Left forelimb (tissue), 1 donor: ENCODE results near the gene BOD1L1.
A peak's percentile ranks its signal among the peaks of the same experiment; 100 is the strongest.

ENCODE experiments used
- DNase-seq: peaks from one replicate; pipeline ENCODE4 v3.0.0-alpha.2; 2018; ENCODE audit warnings: low spot score

The BOD1L1 gene

DNA sequence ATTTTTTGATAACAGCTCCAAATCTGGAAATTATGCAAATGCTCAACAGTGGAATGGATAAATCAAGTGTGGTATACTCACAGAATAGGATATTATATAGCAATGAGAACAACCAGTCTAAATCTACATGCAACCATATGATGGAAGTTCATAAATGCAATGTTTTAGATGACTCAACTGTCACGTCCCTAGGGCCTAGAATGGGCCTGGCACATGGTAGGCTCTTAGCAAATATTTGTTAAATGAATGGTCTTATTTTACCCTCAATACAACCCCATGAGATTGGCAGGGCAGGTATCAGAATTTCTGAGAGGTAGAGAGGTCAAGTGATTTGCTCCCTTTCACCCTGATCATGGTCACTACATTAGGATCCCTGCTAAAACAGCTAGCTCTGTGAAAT lies 68.6 kb downstream of the BOD1L1 start:
- DNase-seq = no peak

DNA sequence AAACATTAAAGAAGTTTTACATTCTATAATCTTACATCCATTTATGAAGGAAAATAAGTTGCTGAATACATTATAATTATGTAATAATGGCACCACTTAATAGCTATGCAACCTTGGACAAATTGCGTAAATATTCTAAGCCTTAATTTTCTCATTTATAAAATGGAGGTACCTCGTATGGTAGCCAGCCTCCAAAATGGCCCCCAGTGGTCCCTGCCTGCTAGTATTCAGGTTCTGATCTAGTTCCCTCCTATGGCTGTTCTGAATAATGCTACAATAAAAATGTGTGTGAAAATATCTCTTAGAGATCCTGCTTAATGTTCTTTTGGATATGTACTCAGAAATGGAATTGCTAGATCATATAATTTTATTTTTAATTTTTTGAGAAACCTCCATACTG lies 72.2 kb downstream of the BOD1L1 start:
- no peak for DNase-seq

DNA sequence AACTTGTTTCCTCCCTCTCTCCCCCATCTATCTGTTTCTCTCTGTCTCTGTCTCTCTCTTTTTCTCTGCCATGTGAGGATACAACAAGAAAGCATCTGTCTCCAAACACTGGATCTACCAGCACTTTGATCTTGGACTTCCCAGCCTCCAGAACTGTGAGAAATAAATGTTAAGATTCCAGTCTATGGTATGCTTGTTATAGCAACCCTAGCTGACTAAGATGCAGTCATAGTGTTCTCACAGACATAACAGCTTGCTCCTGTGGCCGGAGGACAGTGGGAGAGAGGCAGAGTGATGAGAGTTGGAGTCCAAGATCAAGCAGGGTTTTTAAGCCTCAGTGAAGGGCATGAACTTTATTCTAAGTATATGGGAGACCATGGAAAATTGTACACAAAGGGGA lies 74.4 kb downstream of the BOD1L1 start:
- DNase-seq = no peak

DNA sequence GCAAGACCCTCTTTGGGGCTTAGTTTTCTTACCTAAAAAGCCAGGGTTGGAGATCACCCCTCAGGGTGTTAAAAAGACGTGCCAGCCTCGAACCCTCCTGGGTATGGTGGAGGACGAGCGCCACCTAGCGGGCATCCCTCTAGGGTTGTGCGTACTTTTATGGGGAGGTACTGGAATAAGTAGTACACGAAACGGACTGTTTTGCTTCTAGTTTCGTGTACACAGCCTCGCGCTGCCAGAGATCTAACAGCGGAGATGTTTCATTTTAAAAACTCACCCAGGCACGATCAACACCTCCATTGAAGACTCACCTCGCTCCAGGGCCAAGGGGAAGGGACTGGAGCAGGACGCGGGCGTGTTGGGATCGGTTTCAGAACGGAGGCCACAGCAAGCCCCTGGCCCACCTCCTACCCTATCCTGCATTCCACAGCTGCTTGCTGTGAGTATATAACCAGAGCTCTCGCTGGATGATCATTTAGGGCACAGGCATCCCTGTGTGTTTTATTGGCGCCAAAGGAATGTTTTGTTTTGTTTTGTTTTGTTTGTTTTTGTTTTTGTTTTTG lies 78.5 kb downstream of the BOD1L1 start:
- peak; percentile 85 for DNase-seq

DNA sequence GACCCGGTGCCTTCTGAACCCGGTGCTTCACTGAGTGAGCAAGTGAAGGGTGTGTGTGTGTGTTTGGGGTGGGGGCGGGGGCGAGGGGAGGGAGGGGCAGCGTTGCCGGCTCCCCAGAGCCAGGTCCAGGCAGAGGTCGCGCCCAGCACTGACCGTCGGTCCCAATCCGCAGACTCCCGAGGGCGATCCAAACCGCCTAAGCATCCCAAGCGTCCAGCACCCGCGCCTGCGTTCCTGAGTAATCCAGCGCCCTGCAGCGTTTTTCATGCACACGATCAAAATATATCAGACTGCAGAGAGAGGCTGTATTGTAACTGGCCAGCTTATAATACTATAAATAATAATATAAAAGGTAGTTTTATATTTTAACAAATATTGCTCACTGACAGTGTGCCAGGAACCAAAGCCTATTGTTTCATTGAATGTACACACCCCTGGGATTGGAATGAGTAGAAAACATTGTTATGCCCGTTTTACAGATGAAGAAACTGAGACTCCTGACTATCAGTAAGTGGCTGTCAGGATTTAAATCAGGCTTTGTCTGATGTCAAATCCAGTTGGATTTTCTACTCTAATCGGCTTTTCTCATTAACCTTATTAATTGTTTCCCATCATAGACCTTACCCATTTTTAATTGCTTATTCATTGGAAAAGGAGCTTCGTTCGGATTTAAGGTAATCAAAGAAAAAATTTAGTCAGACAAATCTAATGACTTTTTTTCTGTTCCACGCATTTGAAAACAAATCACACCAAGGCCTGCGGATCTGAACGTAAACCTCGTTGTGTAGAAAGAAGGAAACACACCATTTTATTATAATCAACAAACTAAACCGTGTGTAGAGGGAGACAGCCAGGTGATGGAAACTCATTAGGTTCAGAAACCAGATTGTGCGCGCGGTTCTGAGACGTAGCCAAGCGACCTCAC lies 79.2 kb downstream of the BOD1L1 start:
- DNase-seq = no peak

DNA sequence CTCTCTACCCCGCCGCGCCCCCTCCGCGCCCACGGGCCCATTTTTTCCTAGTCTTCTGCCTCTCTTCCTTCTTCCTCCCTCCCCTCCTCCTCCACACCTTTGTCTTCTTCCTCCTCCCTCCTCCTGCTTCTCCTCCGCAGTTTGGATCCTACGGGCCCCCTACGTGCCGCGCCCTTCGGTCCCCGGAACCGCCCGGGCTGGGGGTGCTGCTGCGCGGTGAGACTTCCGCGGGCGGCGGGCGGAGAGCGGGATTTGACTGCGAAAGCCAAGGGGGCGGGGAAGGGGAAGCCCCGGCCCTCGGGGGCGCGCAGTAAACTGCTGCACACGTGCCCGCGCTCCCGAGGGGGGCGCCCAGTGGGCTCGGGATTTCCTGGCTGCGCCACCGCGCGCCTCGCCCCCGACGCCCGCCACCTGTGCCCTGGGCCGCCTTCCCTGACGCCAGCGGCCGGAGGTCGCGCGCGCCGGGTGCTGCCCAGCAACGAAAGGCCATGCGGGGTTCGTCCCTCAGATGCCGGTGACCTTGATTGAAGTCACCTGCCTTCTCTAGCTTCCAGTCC lies 80.0 kb downstream of the BOD1L1 start:
- DNase-seq = no peak

DNA sequence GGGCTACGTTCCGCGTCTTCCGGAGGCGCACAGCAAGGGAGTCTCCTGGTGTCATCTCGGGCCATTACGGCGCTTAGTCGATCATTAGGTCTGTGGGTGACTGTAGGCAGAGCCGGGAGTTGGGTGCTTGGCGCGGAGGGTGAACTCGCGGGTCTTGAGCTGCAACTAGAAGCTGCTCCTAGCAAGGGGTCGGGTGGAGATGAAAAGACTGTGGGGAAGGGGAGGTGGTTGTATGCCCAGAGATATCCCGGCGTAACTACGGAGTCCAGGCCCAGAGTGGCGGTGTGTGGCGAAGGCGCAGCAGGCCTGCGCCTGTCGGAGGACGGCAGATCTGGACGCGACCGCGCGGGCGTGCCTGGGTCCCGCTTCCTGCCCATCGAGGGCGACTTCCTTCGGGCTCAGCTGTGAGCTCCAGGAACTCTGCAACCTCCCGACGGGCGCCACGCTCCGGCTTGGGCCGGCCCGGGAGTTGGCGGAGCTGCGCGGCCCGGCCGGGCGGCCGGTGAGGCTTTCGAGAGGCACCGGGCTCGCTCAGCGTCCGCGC lies 80.5 kb downstream of the BOD1L1 start:
- no peak for DNase-seq

DNA sequence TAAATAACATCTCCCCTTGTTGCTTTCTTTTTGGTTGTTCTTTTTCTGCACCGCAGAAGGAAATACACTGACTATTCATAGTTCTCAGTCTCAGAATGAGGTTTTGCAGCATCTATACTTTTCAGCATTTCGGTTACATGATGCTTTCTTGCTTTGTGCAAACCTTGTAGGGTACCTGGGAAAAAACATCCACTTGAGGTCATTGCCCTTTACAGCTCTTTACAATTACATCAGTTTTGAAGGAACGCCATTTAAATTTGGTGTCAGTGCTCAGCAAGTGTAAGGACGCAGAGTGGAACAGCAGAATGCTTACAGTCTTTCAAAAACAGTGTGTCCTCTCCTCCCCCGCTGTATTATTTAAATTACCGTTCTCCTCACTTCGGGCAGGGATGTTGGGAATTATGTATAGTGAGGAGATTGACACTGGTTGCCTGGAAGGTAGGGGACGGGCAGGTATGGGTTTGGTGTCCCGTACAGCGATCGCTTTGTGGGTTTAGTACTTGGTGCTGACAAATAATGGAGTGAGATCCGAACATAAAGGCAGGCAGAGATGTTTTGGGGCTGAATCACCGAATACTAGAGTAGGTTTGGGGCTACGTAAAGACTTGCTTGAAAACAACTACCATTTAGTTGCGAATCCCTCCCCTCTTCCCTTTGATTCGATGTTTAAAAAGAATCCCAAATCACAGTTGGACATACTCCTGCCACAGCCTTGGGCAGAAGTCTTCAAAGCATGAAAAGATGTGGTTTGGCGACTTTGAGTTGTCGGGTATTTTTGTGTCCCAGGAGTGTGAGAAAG lies 81.2 kb downstream of the BOD1L1 start:
- DNase-seq = no peak

DNA sequence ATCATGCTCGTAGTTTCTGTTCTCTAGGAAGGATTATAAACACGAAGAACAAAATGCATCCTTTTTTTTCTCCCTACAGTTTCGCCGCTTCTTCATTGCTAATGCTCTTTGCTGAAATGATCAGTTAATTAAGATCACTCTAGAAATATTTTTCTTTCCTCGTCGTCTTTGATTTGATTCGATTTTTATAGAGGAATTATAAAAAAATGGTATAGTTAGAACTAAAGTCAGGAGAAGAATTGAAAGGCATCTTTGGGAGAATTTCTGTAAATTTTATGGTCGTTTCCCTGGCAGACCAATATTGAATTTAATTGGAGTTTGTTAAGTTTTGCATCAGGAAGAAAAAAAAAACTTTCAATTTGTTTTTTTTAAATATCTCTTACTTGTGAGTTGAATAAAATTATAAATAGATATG lies 82.1 kb downstream of the BOD1L1 start:
- no peak for DNase-seq

DNA sequence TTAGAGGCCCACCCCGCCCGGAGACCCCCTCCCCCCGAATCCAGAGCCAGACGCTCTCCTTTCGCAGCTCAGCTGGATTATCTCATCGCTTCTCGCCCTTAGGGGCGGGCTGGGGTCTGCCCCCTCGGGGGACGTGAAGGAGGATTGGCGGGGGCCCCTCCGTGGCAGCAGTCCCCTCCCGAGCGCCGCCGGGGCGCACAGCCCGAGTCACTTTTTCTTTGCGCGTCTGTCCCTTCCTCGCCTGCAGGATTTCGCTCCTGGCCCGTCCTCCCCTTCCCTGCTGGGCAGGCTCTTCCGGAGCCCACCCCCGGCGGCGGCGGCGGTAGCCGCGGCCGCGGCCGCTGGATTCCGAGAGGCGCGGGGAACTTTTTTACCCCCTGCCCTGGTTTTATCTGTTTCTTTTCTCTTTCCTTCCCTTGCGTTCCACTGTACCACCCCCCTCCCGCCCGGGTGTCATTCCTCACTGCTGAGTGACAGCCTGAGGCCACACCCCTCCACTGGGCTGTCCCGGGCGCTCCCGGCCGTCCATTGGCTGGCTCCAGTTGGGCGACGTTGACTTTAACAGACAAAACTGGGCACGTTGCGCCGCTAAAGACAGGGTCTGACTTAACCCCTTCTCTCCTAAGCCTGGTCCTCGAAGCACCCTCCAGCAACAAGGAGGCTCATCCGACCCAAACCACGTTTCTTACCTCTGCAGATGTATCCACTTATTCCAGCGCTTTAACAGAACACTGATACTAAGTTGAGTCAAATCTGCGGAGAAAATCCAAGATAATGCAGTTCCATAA lies 82.7 kb downstream of the BOD1L1 start:
- DNase-seq = peak; percentile 91

DNA sequence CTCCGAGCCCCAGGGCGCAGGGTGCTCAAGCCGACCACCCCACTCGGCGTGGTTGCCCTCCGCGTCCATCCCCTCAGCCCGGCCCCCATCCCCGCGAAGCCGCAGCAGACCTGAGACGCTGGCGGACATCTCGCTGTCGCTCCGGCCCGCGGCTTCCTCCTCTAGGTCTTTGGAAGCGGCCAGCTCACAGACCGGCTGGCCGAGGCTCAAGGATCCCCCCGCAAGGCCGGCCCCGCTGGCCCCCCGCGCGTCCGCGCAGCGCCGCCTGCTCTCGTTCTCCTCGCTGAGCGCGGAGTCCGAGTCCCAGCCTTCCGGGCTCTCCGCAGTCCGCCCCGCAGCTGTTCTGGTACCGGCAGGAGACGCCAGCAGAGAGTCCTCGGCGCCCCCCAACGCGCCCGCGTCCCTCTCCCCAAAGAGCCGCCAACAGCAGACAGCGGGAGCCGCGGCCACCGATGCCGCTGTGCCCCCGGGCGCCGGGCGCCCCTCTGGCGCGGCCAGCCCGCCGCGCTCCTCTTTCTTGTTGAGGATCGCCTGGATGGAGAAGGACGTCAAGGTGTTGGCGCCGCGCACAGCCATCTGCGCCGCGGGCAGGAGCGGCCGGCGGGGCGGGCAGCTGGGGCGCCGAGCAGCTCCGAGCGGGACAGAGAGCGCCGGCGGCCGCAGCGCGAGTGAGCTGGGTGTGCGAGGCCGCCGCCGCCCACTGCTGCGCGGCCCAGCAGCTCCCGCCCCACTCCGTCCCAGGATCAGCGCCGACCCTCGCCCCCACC lies 83.5 kb downstream of the BOD1L1 start, which contains the start of gene NKX3-2:
TSS of gene NKX3-2 (minus strand) at position 670 of the 767 bp plus-strand sequence. CDS start at position 576, 94 bp downstream.
- DNase-seq = no peak

DNA sequence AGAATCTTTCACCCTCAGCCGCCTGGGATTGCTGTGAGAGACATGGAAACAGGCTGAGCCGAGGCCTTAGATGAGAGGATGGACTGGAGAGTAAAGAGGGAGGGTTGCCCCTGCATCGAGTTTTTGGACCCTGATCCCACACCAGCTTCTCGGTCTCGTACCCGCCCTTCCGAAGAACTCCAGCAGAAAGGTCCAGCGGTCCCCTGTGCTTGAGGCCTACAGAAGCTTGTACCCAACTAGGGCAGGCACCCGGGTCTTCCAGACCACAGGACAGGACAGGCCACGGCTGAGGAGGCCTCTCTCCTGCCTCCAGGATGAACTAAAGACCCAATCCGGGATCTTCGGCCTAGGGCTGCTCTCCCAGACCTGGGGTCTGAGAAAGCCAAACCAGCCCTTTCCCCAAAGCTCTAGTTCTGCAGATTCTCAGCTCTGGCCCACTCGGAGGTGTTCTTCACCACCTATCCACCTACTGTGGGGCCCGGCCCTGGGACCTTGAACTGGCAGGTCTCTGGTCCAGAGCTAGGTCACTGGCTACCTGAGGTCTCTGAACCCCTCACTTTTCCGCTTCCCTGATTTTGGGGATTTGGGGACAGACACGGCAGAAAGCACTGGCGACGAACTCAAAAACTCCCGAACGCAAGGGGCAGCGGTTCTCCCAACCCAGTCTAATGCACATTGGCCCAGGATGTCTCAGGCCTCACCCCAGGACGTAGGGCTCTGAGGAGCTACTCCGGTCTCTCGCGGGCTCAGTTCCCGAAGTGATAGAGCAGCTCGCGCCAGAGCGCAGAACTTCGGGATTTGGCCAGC lies 84.3 kb downstream of the BOD1L1 start:
- DNase-seq = no peak

DNA sequence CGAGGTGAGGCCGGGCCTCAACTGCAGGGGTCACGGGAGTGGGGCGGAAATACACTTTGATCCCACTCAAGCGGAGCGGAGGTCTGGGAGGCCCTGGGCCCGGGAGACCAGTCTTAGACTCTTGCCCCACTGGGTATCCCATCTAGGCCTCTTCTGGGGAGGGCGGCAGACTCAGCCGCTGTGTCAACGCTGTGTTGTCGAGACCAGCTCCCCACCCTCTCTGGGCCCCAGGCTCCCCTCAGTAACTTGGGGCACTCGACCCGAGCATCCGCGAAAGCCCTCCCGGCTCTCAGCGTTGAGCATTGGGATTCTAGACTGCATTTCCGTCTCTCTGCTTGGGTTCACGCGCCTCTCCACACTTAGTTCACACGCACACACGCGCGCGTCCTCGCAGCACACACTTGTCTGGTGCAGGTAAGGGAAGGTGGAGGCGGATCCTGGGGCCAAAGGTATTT lies 84.9 kb downstream of the BOD1L1 start:
- no peak for DNase-seq

DNA sequence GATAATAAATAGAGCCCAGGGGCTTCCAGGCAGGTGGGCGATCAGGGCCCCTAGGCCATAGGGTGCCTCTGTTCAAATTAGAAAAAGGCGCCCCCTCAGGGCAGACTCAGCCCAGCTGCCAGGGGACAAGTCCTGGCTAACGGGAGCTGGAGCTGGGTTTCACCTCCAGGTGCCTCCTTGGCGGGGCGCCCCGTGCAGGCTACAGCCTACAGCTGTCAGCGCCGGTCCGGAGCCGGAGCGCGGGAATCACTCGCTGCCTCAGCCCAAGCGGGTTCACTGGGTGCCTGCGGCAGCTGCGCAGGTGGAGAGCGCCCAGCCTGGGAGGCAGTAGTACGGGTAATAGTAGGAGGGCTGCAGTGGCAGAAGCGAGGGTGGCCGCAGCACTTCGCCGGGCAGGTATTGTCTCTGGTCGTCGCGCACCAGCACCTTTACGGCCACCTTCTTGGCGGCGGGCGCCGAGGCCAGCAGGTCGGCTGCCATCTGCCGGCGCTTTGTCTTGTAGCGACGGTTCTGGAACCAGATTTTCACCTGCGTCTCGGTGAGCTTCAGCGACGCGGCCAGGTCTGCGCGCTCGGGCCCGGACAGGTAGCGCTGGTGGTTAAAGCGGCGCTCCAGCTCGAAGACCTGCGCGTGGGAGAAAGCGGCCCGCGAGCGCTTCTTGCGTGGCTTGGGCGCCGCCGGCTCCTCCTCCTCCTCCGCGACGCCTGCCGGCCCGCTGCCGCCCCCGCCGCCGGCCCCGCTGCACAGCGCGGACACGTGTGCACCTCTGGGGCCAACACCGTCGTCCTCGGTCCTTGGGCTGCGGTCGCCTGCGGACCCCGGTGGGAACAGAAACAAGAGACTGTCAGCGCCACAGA lies 85.6 kb downstream of the BOD1L1 start:
- no peak for DNase-seq

DNA sequence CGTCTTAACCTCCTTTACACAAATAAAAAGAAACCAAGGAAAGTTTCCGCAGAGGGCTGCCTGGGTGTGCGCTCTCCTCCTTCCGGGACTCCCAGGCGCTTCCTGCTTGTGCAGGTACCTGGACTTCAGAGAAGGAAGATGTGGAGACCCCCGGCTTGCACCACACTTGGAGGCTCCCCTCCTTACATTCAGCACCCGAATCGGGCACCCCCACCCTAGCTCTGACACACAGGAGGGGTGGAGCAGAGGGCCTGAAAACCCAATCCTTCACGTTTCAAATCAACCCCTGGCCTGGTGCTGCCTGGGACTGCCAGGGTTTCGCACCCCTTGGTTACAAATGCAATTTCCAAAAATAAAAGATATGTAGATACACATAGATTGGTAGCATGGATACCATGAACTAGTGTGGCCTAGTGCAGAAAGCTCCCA lies 86.3 kb downstream of the BOD1L1 start:
- DNase-seq = no peak

DNA sequence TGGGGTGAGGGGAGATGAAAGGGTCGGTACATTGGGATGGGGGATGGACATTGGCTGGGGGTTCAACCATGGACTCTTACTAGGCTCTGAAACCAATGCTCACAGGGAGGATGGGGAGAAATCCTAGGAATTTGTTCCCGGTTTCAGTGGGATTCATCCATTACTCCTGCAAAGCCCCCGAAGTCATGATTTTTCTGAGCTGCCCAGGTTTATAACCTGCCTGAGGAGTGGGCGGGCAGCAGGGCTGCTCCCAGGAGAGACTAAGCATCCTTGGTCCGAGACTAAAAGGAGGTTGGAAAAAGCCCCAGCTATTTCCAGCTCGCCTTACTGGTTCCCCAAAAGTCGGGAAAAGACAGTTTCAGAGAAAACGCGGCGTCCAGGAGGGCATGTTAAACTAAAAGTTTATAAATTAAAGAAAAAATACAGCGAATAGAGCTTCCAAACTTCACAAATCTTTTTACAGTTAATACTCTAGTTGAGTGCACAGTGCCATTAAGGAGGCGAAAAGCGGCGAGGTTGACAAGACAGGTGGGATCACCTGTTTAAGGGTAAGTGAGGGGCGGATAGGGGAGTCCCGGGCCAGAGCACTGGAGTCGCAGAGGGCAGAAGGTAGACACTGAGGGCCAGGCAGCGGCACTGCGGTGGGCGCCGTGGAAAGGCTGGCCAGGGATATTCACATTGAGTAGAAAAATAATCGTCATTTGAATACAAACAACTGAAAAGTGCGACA lies 86.9 kb downstream of the BOD1L1 start:
- DNase-seq = no peak

DNA sequence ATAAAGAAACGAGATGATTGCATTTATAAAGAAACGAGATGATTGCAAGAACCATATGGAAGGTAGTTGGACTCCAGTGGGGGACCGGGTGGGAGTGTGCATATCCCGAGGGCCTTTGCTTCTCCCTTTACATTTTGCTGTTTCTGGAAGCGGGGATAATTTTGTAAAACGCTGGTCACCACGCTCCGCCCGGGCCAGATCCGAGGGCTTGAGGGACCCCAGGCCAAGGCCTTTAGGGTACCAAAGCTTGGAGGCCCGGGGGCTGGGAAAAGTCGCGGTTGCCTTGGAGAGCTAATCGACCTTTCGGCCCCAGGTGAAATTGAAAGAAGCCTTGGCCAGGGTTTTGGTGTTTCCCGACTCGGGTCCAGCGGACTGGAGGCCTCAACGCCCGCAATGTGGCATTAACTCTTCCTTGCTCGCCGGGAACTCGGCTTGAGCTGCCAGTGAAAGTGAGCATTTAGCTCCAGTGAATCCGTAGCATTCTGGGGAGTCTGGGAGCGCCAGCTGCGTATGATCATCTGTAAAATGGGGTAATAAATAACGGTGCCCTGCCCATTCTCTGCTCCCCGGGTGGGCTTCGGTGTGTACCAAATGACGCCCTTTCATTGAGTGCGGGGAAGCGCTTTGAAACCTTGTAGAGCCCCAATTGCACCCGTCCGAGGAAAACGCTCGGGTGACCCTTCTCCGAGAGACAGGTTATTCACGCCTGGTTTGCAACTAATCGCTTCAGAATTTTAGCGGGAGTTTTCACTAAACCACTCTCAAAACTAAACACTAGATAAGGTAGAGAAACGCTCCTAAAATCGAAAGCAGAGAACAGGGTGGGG lies 87.7 kb downstream of the BOD1L1 start:
- DNase-seq = no peak
